ENCODE measurements around the gene ITPR2. TPM values are rescaled to one million over a fixed set of nuclear protein-coding genes. Genes with fewer than 3 reads are reported as not detected.

Gene ITPR2
- total RNA-seq, 1 donor from 2014 or later = 48.1 TPM

DNA sequence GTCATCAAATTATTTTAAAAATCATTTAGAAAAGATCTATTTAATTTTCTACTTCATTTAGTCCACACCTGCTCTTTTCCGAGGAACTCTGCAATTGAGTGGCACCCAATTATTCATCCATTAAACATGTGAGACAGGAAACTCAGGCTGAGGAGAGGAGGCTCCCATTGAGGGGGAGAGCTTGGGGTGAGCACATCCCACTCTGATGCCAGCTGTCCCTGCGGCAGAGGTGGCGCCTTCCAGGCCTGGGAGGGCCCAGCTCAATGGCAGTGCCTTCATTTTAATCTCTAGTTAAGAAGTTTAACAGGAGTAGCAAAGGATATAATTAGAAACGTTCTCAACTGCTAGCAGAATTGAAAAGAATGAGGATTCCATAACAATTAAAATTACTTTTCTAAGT lies 92.0 kb downstream of the ITPR2 start:
- TF ChIP-seq CTCF (IDR thresholded peaks at IDR 0.05) (no peak), POLR2A (IDR thresholded peaks at IDR 0.05) (no peak), POLR2AphosphoS5 (IDR thresholded peaks at IDR 0.05; ENCODE audit: insufficient read depth in 1 of 2, low read depth in 1 of 2) (no peak)
- H3K4me3 ChIP-seq = no peak overlapping the region
- H3K9me3 ChIP-seq = no peaks in the 10 kb centered on the region
- H3K4me1 ChIP-seq = peaks cover 36% of the 10 kb centered on the region
- intact Hi-C loops (cut with DNase I) = no loop called here
- H3K36me3 ChIP-seq = no peaks in the 10 kb centered on the region
- no peak overlapping the region for H3K27ac ChIP-seq
- no peak for DNase-seq (ENCODE audit: extremely low spot score in 2 of 2)
- no peaks in the 10 kb centered on the region for H3K27me3 ChIP-seq

DNA sequence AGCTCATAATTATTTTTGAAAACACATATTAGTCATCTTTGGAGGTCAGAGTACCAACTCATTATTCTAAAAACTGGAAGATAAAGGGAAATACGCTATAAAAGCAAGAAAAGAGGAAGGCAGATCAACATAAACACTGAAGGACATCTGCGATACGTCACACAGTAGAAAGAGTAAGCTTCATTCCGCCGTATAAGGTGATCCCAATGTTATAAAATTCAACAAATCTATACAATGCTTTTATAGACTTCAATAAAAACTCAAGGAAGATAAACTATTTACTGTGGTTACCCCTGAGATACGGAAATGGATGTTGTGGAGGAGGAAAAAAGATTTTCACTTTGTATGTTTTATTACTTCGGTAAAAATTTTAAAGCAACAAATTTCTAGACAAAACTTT lies 92.6 kb downstream of the ITPR2 start:
- intact Hi-C loops (cut with DNase I) = no loop called here
- H3K9me3 ChIP-seq = no peaks in the 10 kb centered on the region
- peaks cover 33% of the 10 kb centered on the region for H3K4me1 ChIP-seq
- no peak for DNase-seq (ENCODE audit: extremely low spot score in 2 of 2)
- no peaks in the 10 kb centered on the region for H3K36me3 ChIP-seq
- TF ChIP-seq CTCF (IDR thresholded peaks at IDR 0.05) (no peak), POLR2AphosphoS5 (IDR thresholded peaks at IDR 0.05; ENCODE audit: insufficient read depth in 1 of 2, low read depth in 1 of 2) (no peak), POLR2A (IDR thresholded peaks at IDR 0.05) (no peak)
- H3K27me3 ChIP-seq = no peaks in the 10 kb centered on the region
- no peak overlapping the region for H3K27ac ChIP-seq
- no peak overlapping the region for H3K4me3 ChIP-seq

DNA sequence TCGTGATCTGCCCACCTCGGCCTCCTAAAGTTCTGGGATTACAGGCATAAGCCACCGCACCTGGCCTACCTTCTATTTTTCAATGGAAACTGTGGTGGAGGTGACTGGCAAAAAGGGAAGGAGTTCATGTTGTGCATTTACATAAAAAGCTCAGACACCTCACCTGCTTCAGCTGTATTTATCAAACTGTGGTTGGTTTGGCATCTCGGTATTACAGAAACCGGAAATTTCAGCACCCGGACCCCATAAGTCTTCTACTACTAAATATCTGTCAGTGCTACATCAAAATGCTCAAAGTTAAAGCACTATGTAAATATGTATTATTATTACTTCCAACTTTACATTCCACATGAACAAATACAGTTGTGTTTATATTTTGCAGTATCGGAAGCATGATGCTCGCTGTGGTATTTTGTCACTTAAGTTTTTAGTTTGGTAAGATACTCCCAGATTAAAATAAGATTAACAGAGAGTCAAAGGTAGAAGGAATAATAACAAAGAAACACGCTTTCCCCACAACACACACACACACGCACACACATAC lies 95.4 kb downstream of the ITPR2 start:
- Histone ChIP-seq H3K9me3 (no peaks in the 10 kb centered on the region), H3K36me3 (no peaks in the 10 kb centered on the region), H3K4me1 (peaks cover 29% of the 10 kb centered on the region), H3K27ac (no peak overlapping the region), H3K27me3 (no peaks in the 10 kb centered on the region), H3K4me3 (no peak overlapping the region)
- no peak for TF ChIP-seq POLR2A (IDR thresholded peaks at IDR 0.05)
- TF ChIP-seq POLR2AphosphoS5 (IDR thresholded peaks at IDR 0.05; ENCODE audit: insufficient read depth in 1 of 2, low read depth in 1 of 2) = no peak
- no peak for TF ChIP-seq CTCF (IDR thresholded peaks at IDR 0.05)
- DNase-seq (ENCODE audit: extremely low spot score in 2 of 2) = no peak
- intact Hi-C loops (cut with DNase I) = no loop called here

DNA sequence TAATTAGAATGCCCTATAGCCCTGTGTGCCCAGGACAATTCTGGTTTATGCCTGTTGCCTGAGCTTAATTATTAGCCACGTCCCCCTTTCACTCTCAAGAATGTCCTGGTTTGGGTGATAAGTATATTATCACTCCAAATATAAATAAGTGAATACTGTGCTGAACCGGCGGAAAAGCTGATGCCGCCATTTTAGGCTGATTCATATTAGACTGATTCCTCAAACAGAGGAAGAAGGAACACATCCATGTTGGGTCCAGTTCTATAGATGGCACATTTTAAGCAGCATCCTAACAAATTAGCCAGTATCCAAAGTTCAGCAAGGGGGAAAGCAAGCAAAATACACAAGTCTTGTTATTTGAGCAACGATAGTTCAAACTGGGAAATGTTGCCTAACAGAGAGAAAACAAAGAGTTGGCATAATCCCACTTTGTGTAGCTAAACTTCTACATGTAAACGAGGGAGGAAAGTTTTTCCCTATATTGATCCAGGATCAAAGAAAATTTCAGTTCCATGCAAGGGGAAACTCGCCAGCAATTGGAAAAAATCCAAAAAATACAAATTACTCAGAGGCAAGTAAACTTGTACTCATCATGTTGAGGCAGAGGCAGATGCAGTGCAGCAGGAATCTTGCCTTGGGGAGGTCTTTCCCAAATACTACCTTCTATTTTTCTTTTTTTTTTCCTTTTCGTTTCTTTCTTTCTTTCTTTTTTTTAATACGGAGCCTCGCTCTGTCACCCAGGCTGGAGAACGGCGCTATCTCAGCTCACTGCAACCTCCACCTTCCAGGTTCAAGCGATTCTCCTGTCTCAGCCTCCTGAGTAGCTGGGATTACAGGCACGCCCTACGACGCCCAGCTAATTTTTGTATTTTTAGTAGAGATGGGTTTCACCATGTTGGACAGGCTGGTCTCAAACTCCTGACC lies 96.2 kb downstream of the ITPR2 start:
- Histone ChIP-seq H3K36me3 (no peaks in the 10 kb centered on the region), H3K4me1 (peaks cover 22% of the 10 kb centered on the region), H3K27me3 (no peaks in the 10 kb centered on the region), H3K4me3 (no peak overlapping the region), H3K9me3 (no peaks in the 10 kb centered on the region), H3K27ac (no peak overlapping the region)
- TF ChIP-seq POLR2A (IDR thresholded peaks at IDR 0.05) (no peak), POLR2AphosphoS5 (IDR thresholded peaks at IDR 0.05; ENCODE audit: insufficient read depth in 1 of 2, low read depth in 1 of 2) (no peak), CTCF (IDR thresholded peaks at IDR 0.05) (no peak)
- no peak for DNase-seq (ENCODE audit: extremely low spot score in 2 of 2)
- intact Hi-C loops (cut with DNase I) = no loop called here

- Histone ChIP-seq H3K4me3 (no peak overlapping the region), H3K27me3 (no peaks in the 10 kb centered on the region), H3K27ac (no peak overlapping the region), H3K4me1 (peaks cover 12% of the 10 kb centered on the region), H3K9me3 (no peaks in the 10 kb centered on the region), H3K36me3 (no peaks in the 10 kb centered on the region)
- intact Hi-C loops (cut with DNase I) = no loop called here
- no peak for DNase-seq (ENCODE audit: extremely low spot score in 2 of 2)
- TF ChIP-seq CTCF (IDR thresholded peaks at IDR 0.05) (no peak), POLR2A (IDR thresholded peaks at IDR 0.05) (no peak), POLR2AphosphoS5 (IDR thresholded peaks at IDR 0.05; ENCODE audit: insufficient read depth in 1 of 2, low read depth in 1 of 2) (no peak)
These were observed 97.8 kb downstream of the ITPR2 start for GRCh38 chr12:26735249-26735639.
